Mononuclear cell (primary cell): ENCODE data around the gene ESAM. TPM values are rescaled to one million over a fixed set of nuclear protein-coding genes. Genes with fewer than 3 reads are reported as not detected.
A peak's percentile ranks its signal among the peaks of the same experiment; 100 is the strongest.

ENCODE experiments used
- H3K27me3 ChIP-seq: 2 replicates; pipeline ENCODE4 v1.6.0; 2011; ENCODE audit warnings: low read length, control low read depth; ENCODE audit not compliant: insufficient read depth
- H3K4me1 ChIP-seq: 2 replicates; pipeline ENCODE4 v1.5.1; 2011; ENCODE audit warnings: mild to moderate bottlenecking, low read length, control low read depth; ENCODE audit not compliant: insufficient read depth
- H3K4me3 ChIP-seq: 2 replicates; pipeline ENCODE4 v1.5.1; 2011; ENCODE audit warnings: mild to moderate bottlenecking, low read length, moderate library complexity
- H3K9me3 ChIP-seq: 2 replicates; pipeline ENCODE4 v1.5.1; 2011; ENCODE audit warnings: low read depth, mild to moderate bottlenecking, control low read depth, low read length
- total RNA-seq: library from RNA; depleted of rRNA; stranded (reverse); fragments of >200 nt; gene quantifications from one replicate; pipeline ENCODE4 v1.2.3, GENCODE V29; 2012

The ESAM gene, protein sequence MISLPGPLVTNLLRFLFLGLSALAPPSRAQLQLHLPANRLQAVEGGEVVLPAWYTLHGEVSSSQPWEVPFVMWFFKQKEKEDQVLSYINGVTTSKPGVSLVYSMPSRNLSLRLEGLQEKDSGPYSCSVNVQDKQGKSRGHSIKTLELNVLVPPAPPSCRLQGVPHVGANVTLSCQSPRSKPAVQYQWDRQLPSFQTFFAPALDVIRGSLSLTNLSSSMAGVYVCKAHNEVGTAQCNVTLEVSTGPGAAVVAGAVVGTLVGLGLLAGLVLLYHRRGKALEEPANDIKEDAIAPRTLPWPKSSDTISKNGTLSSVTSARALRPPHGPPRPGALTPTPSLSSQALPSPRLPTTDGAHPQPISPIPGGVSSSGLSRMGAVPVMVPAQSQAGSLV
- total RNA-seq, result 9.4 TPM

GRCh38 chr11:124762105-124762623, at the start of gene ESAM:
TSS of gene ESAM (minus strand) at chr11:124762290. CDS start at chr11:124762154, 136 bp downstream.
- peaks cover 60% of the 10 kb centered on the region for H3K4me1 ChIP-seq
- peaks cover 41% of the 10 kb centered on the region for H3K27me3 ChIP-seq
- no peaks in the 10 kb centered on the region for H3K9me3 ChIP-seq
- peak within 1 kb of the TSS; percentile 40 for H3K4me3 ChIP-seq

DNA sequence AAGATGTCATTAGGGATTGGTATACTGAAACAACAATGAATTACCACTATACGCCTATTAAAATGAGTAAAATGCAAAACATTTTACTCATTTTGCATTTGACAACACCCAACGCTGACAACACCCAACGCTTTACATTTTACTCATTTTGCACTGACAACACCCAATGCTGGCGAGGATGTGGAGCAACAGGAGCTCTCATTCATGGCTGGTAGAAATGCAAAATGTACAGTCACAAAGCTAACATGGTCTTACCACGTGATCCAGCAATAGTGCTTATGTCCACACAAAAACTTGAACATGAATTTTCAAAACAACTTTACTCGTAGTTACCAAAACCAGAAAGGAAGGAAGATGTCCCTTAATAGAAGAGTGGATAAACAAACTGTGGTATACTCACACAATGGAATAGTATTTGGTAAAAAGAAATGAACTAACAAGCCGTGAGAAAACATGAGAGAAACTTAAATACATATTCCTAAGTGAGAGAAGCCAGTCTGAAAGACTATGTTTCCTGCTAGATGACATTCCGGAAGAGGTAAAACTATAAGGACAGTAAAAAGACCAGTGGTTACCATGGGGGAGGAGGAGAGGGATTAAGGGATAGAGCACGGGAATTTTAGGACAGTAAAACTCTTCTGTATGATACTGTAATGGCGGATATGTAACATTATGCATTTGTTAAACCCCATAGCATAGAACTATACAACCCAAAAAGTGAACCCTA, 49.5 kb upstream of the ESAM start:
- Histone ChIP-seq H3K4me1 (no peaks in the 10 kb centered on the region), H3K4me3 (no peak overlapping the region)

GRCh38 chr11:124807660-124808270, 45.7 kb upstream of the ESAM start:
- Histone ChIP-seq H3K4me3 (no peak overlapping the region), H3K9me3 (no peaks in the 10 kb centered on the region), H3K27me3 (peaks cover 4% of the 10 kb centered on the region)

More for the DNA sequence above, 49.5 kb upstream of the ESAM start:
- H3K27me3 ChIP-seq, result peaks cover 13% of the 10 kb centered on the region
- H3K9me3 ChIP-seq, result no peaks in the 10 kb centered on the region

GRCh38 chr11:124807201-124807600, 45.1 kb upstream of the ESAM start:
- no peak overlapping the region for H3K4me3 ChIP-seq
- H3K9me3 ChIP-seq, result no peaks in the 10 kb centered on the region
- H3K4me1 ChIP-seq, result no peaks in the 10 kb centered on the region

More at GRCh38 chr11:124807660-124808270, 45.7 kb upstream of the ESAM start:
- no peaks in the 10 kb centered on the region for H3K4me1 ChIP-seq

DNA sequence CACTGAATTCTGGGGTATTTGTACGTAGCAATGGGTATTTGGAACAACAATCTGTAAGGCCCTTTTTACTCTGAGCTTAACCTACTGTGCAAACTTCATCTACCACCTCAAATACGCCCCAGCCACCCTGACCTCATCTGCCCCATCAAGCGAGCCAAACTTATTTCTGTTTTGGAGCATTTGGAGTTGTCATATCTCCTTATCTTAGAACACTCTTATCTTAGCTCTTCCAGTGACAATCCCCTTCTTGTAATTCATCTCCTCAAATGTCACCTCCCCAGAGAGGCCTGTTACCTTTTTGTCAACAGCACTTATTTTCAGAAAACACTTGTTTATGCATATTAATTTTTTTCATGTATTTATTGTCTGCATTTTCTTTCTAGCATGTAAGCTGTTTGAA, 42.8 kb upstream of the ESAM start:
- H3K4me3 ChIP-seq, result no peak overlapping the region
- peaks cover 6% of the 10 kb centered on the region for H3K4me1 ChIP-seq
- peaks cover 4% of the 10 kb centered on the region for H3K27me3 ChIP-seq
- no peaks in the 10 kb centered on the region for H3K9me3 ChIP-seq

More at GRCh38 chr11:124807201-124807600, 45.1 kb upstream of the ESAM start:
- peaks cover 4% of the 10 kb centered on the region for H3K27me3 ChIP-seq

DNA sequence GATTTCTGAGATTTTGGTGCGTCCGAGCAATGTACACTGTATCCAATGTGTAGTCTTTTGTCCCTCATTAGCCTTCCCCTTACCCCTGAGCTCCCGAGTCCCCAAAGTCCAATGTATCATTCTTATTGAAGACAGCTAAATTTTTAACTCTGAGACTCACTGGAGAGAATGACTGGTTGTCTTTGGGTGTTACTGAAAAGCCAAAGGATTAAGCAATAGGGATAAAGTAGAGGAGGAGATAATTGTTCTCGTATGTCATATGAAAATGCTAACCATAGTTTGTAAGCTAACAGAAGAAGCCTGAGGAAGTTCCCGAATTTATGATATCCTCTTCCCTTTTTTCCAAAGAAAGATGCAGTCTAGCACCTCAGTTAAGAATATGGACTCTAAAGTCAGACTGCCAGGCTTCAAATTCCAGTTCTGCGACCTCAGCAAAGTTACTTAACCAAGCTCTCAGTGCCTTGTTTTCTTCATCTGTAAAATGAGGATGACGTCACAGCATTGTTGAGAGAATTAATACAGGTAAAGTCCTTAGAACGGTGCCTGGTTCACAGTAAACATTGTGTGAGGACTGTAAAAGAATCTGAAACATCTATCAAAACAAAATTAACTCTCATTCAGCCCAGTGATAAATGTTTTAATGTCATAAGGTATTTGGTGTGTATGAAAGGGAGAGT, 39.7 kb upstream of the ESAM start:
- peaks cover 17% of the 10 kb centered on the region for H3K4me1 ChIP-seq
- peaks cover 3% of the 10 kb centered on the region for H3K27me3 ChIP-seq
- H3K4me3 ChIP-seq, result no peak overlapping the region
- H3K9me3 ChIP-seq, result no peaks in the 10 kb centered on the region

DNA sequence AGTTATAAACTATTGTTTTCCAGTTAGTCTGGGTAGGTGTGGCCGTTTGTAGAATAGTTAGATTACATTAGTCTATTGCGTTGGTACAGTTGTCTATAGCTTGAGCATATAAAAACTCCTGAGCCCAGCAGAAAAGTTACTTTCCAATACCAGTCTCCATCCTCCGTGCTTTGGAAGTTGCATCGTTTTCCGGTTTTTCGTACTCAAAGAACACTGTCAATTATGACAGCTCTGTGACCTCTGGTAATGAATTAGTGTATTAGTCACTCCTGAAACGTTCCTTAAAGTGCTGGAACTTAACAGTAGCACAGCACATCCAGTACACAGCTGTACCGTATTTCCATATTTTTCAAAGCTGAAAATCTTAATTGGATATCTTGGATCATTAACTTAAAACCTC, 38.9 kb upstream of the ESAM start:
- H3K4me1 ChIP-seq, result peaks cover 17% of the 10 kb centered on the region
- peaks cover 3% of the 10 kb centered on the region for H3K27me3 ChIP-seq
- no peaks in the 10 kb centered on the region for H3K9me3 ChIP-seq
- peak overlapping the region; percentile 78 for H3K4me3 ChIP-seq

GRCh38 chr11:124800226-124800929, 38.3 kb upstream of the ESAM start, which contains the start of gene MSANTD2:
TSS of gene MSANTD2 (minus strand) at chr11:124800406. CDS start at chr11:124800380, 26 bp downstream.
- H3K9me3 ChIP-seq, result no peaks in the 10 kb centered on the region
- H3K4me3 ChIP-seq, result peak within 1 kb of the TSS; percentile 78
- H3K27me3 ChIP-seq, result peaks cover 3% of the 10 kb centered on the region
- H3K4me1 ChIP-seq, result peaks cover 17% of the 10 kb centered on the region

DNA sequence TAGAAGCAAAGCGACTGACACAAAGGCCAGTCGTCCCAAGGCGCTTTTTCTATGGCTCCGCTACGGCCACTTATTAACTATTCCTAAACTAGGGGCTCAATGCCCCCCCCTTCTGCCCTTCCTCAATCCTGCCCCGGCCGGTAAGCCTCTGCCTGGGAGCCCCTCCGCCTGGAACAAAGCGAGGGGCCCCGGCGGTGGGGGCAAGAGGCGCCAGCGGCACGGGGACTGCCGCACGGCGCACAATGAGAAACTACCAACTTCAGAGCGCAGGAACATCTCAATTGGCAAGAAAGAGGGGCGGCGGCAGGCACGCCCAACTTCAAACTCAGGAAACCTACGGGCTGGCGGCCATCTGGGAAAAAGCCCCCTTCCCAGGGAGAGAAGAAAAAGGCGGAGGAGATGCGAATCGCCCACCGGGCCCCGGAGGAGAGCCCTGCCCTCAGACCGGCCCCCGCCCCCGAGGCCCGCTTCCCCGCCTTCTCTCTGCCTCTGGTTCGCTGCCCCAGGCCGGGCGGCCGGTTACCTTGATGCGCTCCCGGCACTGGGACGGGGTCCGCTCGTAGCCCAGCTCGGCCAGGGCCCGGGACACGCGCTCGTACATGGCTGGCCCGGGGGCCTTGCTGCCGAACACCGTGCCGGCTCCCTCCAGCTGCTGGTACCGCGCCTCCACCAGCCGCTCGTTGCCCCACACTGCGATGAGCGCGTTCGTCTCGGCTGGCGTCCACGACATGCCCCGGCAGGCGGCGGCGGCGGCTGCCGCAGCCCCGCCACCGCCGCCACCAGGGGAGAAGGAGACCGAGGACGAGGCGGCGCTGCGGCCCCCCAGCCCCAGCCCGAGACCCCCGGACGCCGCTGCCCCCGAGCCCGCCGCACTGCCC, 37.5 kb upstream of the ESAM start:
- Histone ChIP-seq H3K27me3 (peaks cover 3% of the 10 kb centered on the region), H3K4me1 (peaks cover 17% of the 10 kb centered on the region), H3K9me3 (no peaks in the 10 kb centered on the region), H3K4me3 (peak overlapping the region; percentile 78)

DNA sequence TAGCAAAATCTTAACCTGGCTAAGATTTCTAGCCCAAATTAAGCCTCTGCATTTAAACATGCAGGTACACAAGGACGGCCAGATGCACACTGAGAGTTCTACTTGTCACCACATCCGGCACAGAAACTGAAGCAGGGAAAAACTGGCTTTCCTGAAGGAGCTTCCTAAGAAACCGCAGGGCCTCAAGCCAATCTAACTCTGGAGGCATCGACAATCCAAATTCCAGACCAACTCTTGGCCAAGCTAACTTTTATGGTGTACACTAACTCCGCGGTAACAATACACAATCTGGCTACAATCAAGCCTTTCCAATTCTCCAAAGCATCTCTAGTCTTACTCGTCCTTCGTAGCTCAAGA, 36.9 kb upstream of the ESAM start:
- Histone ChIP-seq H3K27me3 (peaks cover 3% of the 10 kb centered on the region), H3K4me3 (peak overlapping the region; percentile 78), H3K4me1 (peaks cover 17% of the 10 kb centered on the region), H3K9me3 (no peaks in the 10 kb centered on the region)

DNA sequence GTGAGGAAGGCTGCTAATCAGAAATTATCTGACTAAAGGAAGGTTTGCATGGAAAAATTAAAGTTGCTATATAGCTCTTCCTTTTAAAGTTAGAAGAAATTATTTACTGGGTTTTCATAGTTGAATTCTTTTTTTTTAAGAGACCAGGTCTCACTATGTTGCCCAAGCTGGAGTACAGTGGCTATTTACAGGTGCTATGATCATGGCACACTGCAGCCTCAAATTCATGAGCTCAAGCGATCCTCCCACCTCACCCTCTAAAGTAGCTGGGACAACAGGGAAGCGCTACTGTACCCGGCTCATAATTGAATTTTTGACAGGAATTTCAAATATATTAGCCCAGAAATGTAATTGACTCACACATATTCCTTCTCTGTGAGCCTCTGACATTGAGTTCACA, 34.2 kb upstream of the ESAM start:
- H3K4me1 ChIP-seq, result peaks cover 17% of the 10 kb centered on the region
- peaks cover 3% of the 10 kb centered on the region for H3K27me3 ChIP-seq
- H3K9me3 ChIP-seq, result no peaks in the 10 kb centered on the region
- H3K4me3 ChIP-seq, result no peak overlapping the region

GRCh38 chr11:124793466-124794278, 31.6 kb upstream of the ESAM start:
- H3K4me1 ChIP-seq, result peaks cover 2% of the 10 kb centered on the region
- H3K4me3 ChIP-seq, result no peak overlapping the region
- no peaks in the 10 kb centered on the region for H3K9me3 ChIP-seq
- no peaks in the 10 kb centered on the region for H3K27me3 ChIP-seq
